Measurements from ENCODE around the gene C8A.

The C8A gene

GRCh38 chr1:56830052-56830451 lies 24.5 kb upstream of the C8A start:
- ATAC-seq, result no peak
- H3K4me3 Mint-ChIP-seq, result no peak overlapping the region
- no peak overlapping the region for H3K27ac Mint-ChIP-seq
- no peaks in the 10 kb centered on the region for H3K36me3 Mint-ChIP-seq (ENCODE audit: low read depth)
- no peak for DNase-seq
- H3K27me3 Mint-ChIP-seq, result peaks cover 18% of the 10 kb centered on the region
- no peaks in the 10 kb centered on the region for H3K9me3 Mint-ChIP-seq
- H3K4me1 Mint-ChIP-seq, result peaks cover 9% of the 10 kb centered on the region

- ATAC-seq (peak; percentile 68), DNase-seq (peak; percentile 68)
- Mint-ChIP-seq H3K4me1 (peaks cover 9% of the 10 kb centered on the region), H3K27ac (no peak overlapping the region), H3K27me3 (peaks cover 13% of the 10 kb centered on the region), H3K4me3 (no peak overlapping the region), H3K36me3 (ENCODE audit: low read depth) (no peaks in the 10 kb centered on the region), H3K9me3 (no peaks in the 10 kb centered on the region)
Observed at GRCh38 chr1:56831871-56832693, 22.5 kb upstream of the C8A start.

GRCh38 chr1:56833088-56833487 lies 21.5 kb upstream of the C8A start:
- peaks cover 13% of the 10 kb centered on the region for H3K27me3 Mint-ChIP-seq
- no peak for DNase-seq
- H3K36me3 Mint-ChIP-seq (ENCODE audit: low read depth), result no peaks in the 10 kb centered on the region
- ATAC-seq, result no peak
- H3K9me3 Mint-ChIP-seq, result no peaks in the 10 kb centered on the region
- H3K4me1 Mint-ChIP-seq, result peaks cover 9% of the 10 kb centered on the region
- no peak overlapping the region for H3K27ac Mint-ChIP-seq
- H3K4me3 Mint-ChIP-seq, result no peak overlapping the region

GRCh38 chr1:56834137-56834900 lies 20.3 kb upstream of the C8A start:
- ATAC-seq, result no peak
- H3K9me3 Mint-ChIP-seq, result no peaks in the 10 kb centered on the region
- H3K27ac Mint-ChIP-seq, result no peak overlapping the region
- H3K36me3 Mint-ChIP-seq (ENCODE audit: low read depth), result no peaks in the 10 kb centered on the region
- DNase-seq, result no peak
- H3K4me1 Mint-ChIP-seq, result peaks cover 9% of the 10 kb centered on the region
- no peak overlapping the region for H3K4me3 Mint-ChIP-seq
- peaks cover 13% of the 10 kb centered on the region for H3K27me3 Mint-ChIP-seq

GRCh38 chr1:56835657-56836056 lies 18.9 kb upstream of the C8A start:
- Mint-ChIP-seq H3K4me1 (peaks cover 9% of the 10 kb centered on the region), H3K4me3 (no peak overlapping the region)

GRCh38 chr1:56836359-56836758 lies 18.2 kb upstream of the C8A start:
- Mint-ChIP-seq H3K27ac (no peak overlapping the region), H3K36me3 (ENCODE audit: low read depth) (no peaks in the 10 kb centered on the region), H3K27me3 (peaks cover 8% of the 10 kb centered on the region), H3K4me1 (peaks cover 9% of the 10 kb centered on the region), H3K4me3 (no peak overlapping the region), H3K9me3 (no peaks in the 10 kb centered on the region)
- DNase-seq (no peak), ATAC-seq (no peak)

More at GRCh38 chr1:56835657-56836056, 18.9 kb upstream of the C8A start:
- DNase-seq (no peak), ATAC-seq (no peak)
- Mint-ChIP-seq H3K27ac (no peak overlapping the region), H3K9me3 (no peaks in the 10 kb centered on the region), H3K27me3 (peaks cover 10% of the 10 kb centered on the region), H3K36me3 (ENCODE audit: low read depth) (no peaks in the 10 kb centered on the region)

- ATAC-seq (no peak), DNase-seq (no peak)
- Mint-ChIP-seq H3K36me3 (ENCODE audit: low read depth) (no peaks in the 10 kb centered on the region), H3K4me1 (peaks cover 5% of the 10 kb centered on the region), H3K9me3 (no peaks in the 10 kb centered on the region), H3K27me3 (peaks cover 8% of the 10 kb centered on the region), H3K4me3 (no peak overlapping the region), H3K27ac (no peak overlapping the region)
Observed at GRCh38 chr1:56837244-56837939, 17.2 kb upstream of the C8A start.

- ATAC-seq (no peak), DNase-seq (no peak)
- Mint-ChIP-seq H3K27me3 (peaks cover 8% of the 10 kb centered on the region), H3K4me1 (no peaks in the 10 kb centered on the region), H3K4me3 (no peak overlapping the region), H3K36me3 (ENCODE audit: low read depth) (no peaks in the 10 kb centered on the region), H3K9me3 (no peaks in the 10 kb centered on the region), H3K27ac (no peak overlapping the region)
Observed at GRCh38 chr1:56838759-56839158, 15.8 kb upstream of the C8A start.

GRCh38 chr1:56843544-56843943 lies 11.1 kb upstream of the C8A start:
- DNase-seq, result no peak
- H3K4me3 Mint-ChIP-seq, result no peak overlapping the region
- H3K4me1 Mint-ChIP-seq, result no peaks in the 10 kb centered on the region
- H3K27ac Mint-ChIP-seq, result no peak overlapping the region
- ATAC-seq, result no peak
- H3K9me3 Mint-ChIP-seq, result no peaks in the 10 kb centered on the region
- peaks cover 12% of the 10 kb centered on the region for H3K27me3 Mint-ChIP-seq
- H3K36me3 Mint-ChIP-seq (ENCODE audit: low read depth), result no peaks in the 10 kb centered on the region

- ATAC-seq, result no peak
Observed at GRCh38 chr1:56844545-56845136, 10.0 kb upstream of the C8A start.

GRCh38 chr1:56845343-56845742 lies 9.3 kb upstream of the C8A start:
- Mint-ChIP-seq H3K27ac (no peak overlapping the region), H3K36me3 (ENCODE audit: low read depth) (no peaks in the 10 kb centered on the region)
- no peak for ATAC-seq

More at GRCh38 chr1:56844545-56845136, 10.0 kb upstream of the C8A start:
- H3K36me3 Mint-ChIP-seq (ENCODE audit: low read depth), result no peaks in the 10 kb centered on the region
- no peak overlapping the region for H3K4me3 Mint-ChIP-seq
- no peaks in the 10 kb centered on the region for H3K9me3 Mint-ChIP-seq
- H3K27me3 Mint-ChIP-seq, result peaks cover 10% of the 10 kb centered on the region
- no peak overlapping the region for H3K27ac Mint-ChIP-seq
- no peaks in the 10 kb centered on the region for H3K4me1 Mint-ChIP-seq
- DNase-seq, result no peak

GRCh38 chr1:56849750-56850149 lies 4.8 kb upstream of the C8A start:
- H3K9me3 Mint-ChIP-seq, result no peaks in the 10 kb centered on the region
- no peaks in the 10 kb centered on the region for H3K36me3 Mint-ChIP-seq (ENCODE audit: low read depth)
- DNase-seq (no peak), ATAC-seq (no peak)
- no peaks in the 10 kb centered on the region for H3K4me1 Mint-ChIP-seq
- no peak overlapping the region for H3K4me3 Mint-ChIP-seq
- peaks cover 9% of the 10 kb centered on the region for H3K27me3 Mint-ChIP-seq
- no peak overlapping the region for H3K27ac Mint-ChIP-seq

More at GRCh38 chr1:56845343-56845742, 9.3 kb upstream of the C8A start:
- H3K27me3 Mint-ChIP-seq, result peaks cover 10% of the 10 kb centered on the region
- H3K4me1 Mint-ChIP-seq, result no peaks in the 10 kb centered on the region
- no peak overlapping the region for H3K4me3 Mint-ChIP-seq
- H3K9me3 Mint-ChIP-seq, result no peaks in the 10 kb centered on the region
- no peak for DNase-seq

GRCh38 chr1:56850411-56850810 lies 4.2 kb upstream of the C8A start:
- Mint-ChIP-seq H3K4me1 (no peaks in the 10 kb centered on the region), H3K9me3 (no peaks in the 10 kb centered on the region), H3K27ac (no peak overlapping the region), H3K4me3 (no peak overlapping the region), H3K27me3 (peaks cover 7% of the 10 kb centered on the region), H3K36me3 (ENCODE audit: low read depth) (no peaks in the 10 kb centered on the region)
- ATAC-seq (no peak), DNase-seq (no peak)

GRCh38 chr1:56850922-56851321 lies 3.7 kb upstream of the C8A start:
- DNase-seq (no peak), ATAC-seq (no peak)
- no peak overlapping the region for H3K27ac Mint-ChIP-seq
- no peaks in the 10 kb centered on the region for H3K4me1 Mint-ChIP-seq
- no peaks in the 10 kb centered on the region for H3K36me3 Mint-ChIP-seq (ENCODE audit: low read depth)
- H3K4me3 Mint-ChIP-seq, result no peak overlapping the region
- peaks cover 7% of the 10 kb centered on the region for H3K27me3 Mint-ChIP-seq
- H3K9me3 Mint-ChIP-seq, result no peaks in the 10 kb centered on the region
